ENCODE measurements around the gene ATM. TPM values are rescaled to one million over a fixed set of nuclear protein-coding genes. Genes with fewer than 3 reads are reported as not detected.

ATM gene
- total and polyA plus RNA-seq, 2 experiments from 2014 or later = 7.5 to 43.0 TPM

- TF ChIP-seq CTCF (IDR thresholded peaks at IDR 0.05; ENCODE audit: poor library complexity) = no peak
- TF ChIP-seq EZH2 (IDR thresholded peaks at IDR 0.05; ENCODE audit: borderline replicate concordance) = no peak
- no peak for TF ChIP-seq EZH2phosphoT487 (IDR thresholded peaks at IDR 0.05; ENCODE audit: low read depth, severe bottlenecking, unreplicated experiment)
- Histone ChIP-seq H3K4me2 (no peak overlapping the region), H3K27ac (no peak overlapping the region)
Observed at GRCh38 chr11:108319541-108320145, 96.8 kb downstream of the ATM start.

GRCh38 chr11:108322666-108323065, 99.8 kb downstream of the ATM start:
- no peaks in the 10 kb centered on the region for H3K27me3 ChIP-seq
- no peak overlapping the region for H3K4me2 ChIP-seq
- H2AFZ ChIP-seq = no peak overlapping the region
- no peaks in the 10 kb centered on the region for H3K4me1 ChIP-seq (ENCODE audit: insufficient read depth)
- 80% methylated on average over 3 of the region's 3 CpGs for WGBS (ENCODE audit: low lambda C conversion rate, missing lambda C conversion rate)
- DNase-seq (ENCODE audit: low spot score) = no peak
- H3K9me2 ChIP-seq (replicated peaks; ENCODE audit: insufficient read depth) = no peaks in the 10 kb centered on the region
- no peaks in the 10 kb centered on the region for H3K9me3 ChIP-seq (ENCODE audit: low read depth)
- no peaks in the 10 kb centered on the region for H3K36me3 ChIP-seq (replicated peaks; ENCODE audit: insufficient read depth, low read depth)
- H4K20me1 ChIP-seq (ENCODE audit: insufficient read depth, poor library complexity, severe bottlenecking) = no peaks in the 10 kb centered on the region
- H3K27ac ChIP-seq = no peak overlapping the region
- no peak overlapping the region for H3K4me3 ChIP-seq
- TF ChIP-seq EZH2 (IDR thresholded peaks at IDR 0.05; ENCODE audit: borderline replicate concordance) = no peak
- TF ChIP-seq CTCF (IDR thresholded peaks at IDR 0.05; ENCODE audit: poor library complexity) = no peak
- TF ChIP-seq EZH2phosphoT487 (IDR thresholded peaks at IDR 0.05; ENCODE audit: low read depth, severe bottlenecking, unreplicated experiment) = no peak
- no peaks in the 10 kb centered on the region for H3K79me2 ChIP-seq

More at GRCh38 chr11:108319541-108320145, 96.8 kb downstream of the ATM start:
- no peaks in the 10 kb centered on the region for H3K9me2 ChIP-seq (replicated peaks; ENCODE audit: insufficient read depth)
- H3K36me3 ChIP-seq (replicated peaks; ENCODE audit: insufficient read depth, low read depth) = no peaks in the 10 kb centered on the region
- H2AFZ ChIP-seq = no peak overlapping the region
- no peak overlapping the region for H3K4me3 ChIP-seq
- H3K27me3 ChIP-seq = no peaks in the 10 kb centered on the region
- no peak for DNase-seq (ENCODE audit: low spot score)
- H4K20me1 ChIP-seq (ENCODE audit: insufficient read depth, poor library complexity, severe bottlenecking) = no peaks in the 10 kb centered on the region
- H3K9me3 ChIP-seq (ENCODE audit: low read depth) = no peaks in the 10 kb centered on the region
- no peaks in the 10 kb centered on the region for H3K4me1 ChIP-seq (ENCODE audit: insufficient read depth)
- H3K79me2 ChIP-seq = no peaks in the 10 kb centered on the region

- no peaks in the 10 kb centered on the region for H3K9me2 ChIP-seq (replicated peaks; ENCODE audit: insufficient read depth)
- H3K9me3 ChIP-seq (ENCODE audit: low read depth) = no peaks in the 10 kb centered on the region
- H3K4me3 ChIP-seq = no peak overlapping the region
- DNase-seq (ENCODE audit: low spot score) = no peak
- TF ChIP-seq CTCF (IDR thresholded peaks at IDR 0.05; ENCODE audit: poor library complexity) (no peak), EZH2phosphoT487 (IDR thresholded peaks at IDR 0.05; ENCODE audit: low read depth, severe bottlenecking, unreplicated experiment) (no peak), EZH2 (IDR thresholded peaks at IDR 0.05; ENCODE audit: borderline replicate concordance) (no peak)
- no peaks in the 10 kb centered on the region for H3K27me3 ChIP-seq
- no peaks in the 10 kb centered on the region for H4K20me1 ChIP-seq (ENCODE audit: insufficient read depth, poor library complexity, severe bottlenecking)
- H3K4me1 ChIP-seq (ENCODE audit: insufficient read depth) = no peaks in the 10 kb centered on the region
- no peak overlapping the region for H3K4me2 ChIP-seq
- no peak overlapping the region for H2AFZ ChIP-seq
- no peak overlapping the region for H3K27ac ChIP-seq
- H3K36me3 ChIP-seq (replicated peaks; ENCODE audit: insufficient read depth, low read depth) = no peaks in the 10 kb centered on the region
- H3K79me2 ChIP-seq = no peaks in the 10 kb centered on the region
Observed at GRCh38 chr11:108324587-108324986, 101.7 kb downstream of the ATM start.

All from hepatocyte (in vitro differentiated cells).